Activated naive CD4-positive, alpha-beta T cell treated with Interleukin-2 at 50 U/mL for 16 hours (primary cell): Measurements from ENCODE around the gene C1QTNF1.

Experiments used
- DNase-seq: peaks from one replicate; pipeline ENCODE4 v3.0.0-alpha.2; 2020

C1QTNF1 gene

DNA sequence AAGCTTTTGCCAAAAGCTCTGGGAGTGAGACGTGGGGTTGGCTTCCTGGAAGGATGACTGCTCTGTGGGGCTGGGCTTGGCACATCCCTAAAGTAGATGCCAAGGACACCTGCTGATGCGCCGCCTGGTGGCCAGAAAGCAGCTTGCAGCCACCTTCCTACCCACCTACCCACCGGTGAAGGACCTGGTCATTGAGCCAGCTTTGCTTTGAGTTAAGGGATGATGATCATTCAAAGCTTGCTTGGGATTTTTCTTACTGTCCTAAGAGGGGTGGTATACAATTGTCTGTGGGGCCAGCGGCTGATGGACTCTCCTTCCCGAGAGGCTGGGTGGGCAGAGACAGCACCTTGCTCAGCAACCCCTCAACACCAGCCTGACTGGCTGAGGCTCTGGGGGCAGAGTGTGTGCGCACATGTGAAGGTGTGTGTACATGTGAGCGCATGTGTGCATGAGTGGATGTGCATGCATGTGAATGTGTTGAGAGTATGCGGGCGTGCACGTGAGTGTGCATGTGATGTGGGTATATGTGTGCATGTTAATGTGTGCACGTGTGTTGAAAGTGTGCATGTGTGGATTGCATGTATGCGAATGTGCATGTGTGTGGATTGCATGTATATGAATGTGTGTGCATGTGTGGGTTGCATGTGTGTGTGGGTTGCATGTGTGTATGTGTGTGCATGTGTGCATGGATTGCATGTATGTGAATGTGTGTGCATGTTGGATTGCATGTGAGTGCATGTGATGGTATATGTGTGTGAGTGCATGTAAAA, 18.6 kb downstream of the C1QTNF1 start:
- DNase-seq, result peak; percentile 74

DNA sequence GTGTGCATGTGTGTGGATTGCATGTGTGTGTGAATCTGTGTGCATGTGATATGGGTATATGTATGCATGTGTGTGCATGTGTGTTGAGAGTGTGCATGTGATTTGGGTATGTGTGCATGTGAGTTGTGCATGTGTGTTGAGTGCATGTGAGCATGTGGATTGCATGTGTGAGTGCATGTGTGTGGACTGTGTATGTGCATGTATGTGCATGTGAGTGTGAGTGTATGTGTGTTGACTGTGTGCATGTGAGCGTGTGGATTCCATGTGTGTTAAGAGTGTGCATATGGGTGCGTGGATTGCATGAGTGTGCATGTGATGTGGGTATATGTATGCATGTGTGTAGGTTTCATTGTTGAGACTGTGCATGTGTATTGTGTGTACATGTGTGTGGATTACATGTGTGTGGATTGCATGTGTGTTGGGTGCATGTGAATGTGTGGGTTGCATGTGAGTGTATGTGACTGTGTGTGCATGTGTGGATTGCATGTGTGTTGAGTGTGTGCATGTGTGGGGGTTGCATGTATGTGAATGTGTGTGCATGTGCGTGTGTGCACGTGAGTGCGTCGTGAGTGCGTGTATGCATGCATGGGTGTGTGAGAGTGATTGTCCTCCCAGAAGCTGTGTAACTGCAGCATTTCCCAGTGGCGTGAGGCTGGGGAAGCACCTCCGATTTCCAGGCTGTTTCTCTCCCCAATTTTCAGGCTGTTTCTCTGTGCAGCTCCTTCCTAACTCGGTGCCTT, 19.4 kb downstream of the C1QTNF1 start:
- no peak for DNase-seq

DNA sequence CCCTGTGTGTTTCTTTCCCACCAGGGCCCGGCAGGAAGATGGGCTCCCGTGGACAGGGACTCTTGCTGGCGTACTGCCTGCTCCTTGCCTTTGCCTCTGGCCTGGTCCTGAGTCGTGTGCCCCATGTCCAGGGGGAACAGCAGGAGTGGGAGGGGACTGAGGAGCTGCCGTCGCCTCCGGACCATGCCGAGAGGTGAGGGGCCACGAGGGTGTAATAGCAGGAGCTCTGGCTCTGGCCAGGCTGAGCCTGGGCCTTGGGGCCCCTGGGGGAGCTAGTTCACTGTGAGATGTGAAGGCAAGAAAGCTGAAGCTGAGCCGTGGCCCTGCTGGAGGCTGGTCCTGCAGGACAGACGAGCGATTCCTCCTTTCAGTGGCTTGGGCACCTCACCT, 20.0 kb downstream of the C1QTNF1 start:
- DNase-seq, result no peak

DNA sequence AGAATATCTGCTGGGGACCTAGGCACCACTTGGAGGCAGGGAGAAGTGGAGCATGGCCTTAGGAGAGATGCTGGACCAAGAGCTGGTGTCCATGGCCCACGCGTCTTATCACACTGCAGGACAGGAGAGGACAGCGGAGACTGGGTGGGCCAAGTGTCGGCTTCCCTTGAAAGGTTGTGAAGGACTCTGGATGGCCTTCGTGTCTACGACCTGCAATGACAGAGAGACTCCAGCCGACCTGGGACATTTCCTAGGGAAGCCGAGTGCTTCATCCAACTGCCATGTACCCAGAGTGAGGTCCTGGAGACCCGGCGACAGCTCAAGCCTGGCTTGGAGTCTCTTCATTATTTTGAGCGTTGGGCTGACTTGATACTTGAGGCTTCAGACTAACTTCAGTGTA, 20.5 kb downstream of the C1QTNF1 start:
- DNase-seq, result no peak

DNA sequence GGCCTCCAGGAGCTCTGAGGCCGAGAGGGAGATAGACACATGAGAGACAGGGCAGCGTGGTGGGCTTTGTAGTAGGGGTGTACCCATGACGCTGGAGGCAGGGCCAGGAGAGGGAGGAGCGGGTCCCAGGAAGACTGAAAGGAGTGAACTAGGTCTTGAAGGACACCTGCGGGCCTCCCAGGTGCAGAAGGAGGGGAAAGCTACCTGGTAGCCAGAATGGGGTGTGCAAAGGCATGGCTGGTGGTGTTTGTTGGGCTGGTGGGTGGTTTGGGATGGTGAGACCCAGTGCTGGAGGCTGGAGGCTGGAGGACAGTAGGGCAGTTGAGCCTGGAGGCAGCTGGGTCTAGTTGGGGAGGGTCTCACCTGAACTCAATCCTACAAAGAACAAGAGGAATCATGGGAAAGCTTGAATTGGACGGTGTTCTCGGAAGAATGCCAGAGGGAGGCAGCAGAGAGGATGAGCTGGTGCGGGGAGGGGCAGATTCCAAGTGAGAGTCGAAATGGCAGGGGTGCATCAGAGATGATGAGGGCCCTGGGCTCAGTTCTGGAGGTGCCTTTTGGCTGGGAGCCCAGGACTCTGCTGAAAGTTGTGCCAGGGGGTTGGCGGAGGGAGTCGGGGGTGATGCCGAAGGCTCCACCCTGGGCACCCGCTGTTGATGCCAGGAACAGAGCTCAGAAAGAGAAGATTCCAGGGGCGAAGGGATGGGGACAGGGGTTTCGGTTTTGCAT, 21.2 kb downstream of the C1QTNF1 start:
- DNase-seq, result no peak

DNA sequence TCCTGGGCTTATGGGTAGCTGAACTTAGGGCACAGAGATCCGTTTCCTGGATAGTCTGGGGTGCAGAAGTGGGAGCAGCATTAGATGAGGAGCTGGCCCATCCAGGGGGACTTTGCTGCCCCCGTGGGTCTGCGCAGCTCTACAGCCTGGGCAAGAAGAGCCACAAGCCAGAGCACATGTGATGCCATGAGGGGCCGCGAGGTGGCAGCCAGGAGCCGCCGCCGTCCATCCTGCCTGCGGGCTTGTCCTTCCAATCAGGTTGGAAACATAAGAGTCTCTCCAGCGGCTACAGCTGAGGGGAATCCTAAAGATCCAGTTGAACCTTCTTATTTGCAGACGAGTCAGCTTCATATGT, 21.9 kb downstream of the C1QTNF1 start:
- peak; percentile 66 for DNase-seq

DNA sequence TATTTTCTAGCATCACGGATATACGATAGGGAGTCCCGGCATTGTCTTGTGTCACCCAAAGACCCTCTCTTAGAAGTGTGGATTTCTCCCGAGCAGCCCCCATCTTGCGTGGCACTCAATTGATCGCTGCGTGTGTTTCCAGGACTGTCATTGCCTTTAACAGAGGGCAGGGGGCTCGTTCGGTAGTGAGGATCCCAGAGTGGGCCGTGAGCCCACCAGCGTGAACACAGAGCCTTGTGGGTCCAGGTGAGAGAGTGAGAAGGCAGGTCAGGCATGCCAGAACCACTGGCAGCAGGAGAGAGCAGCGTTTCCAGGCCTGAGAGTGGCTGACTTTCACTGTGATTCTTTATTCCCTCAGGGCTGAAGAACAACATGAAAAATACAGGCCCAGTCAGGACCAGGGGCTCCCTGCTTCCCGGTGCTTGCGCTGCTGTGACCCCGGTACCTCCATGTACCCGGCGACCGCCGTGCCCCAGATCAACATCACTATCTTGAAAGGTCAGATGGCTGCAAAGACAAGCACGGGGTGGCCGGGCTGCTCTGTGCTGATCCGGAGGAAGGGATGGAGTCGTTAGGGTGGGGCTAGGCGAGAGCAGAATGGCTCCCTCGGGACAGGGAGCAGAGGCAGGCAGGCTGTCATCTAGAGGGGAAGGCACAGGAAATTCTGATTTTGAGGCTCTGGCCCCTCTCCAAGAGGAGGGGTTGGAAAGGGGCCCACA, 22.4 kb downstream of the C1QTNF1 start:
- DNase-seq, result no peak

DNA sequence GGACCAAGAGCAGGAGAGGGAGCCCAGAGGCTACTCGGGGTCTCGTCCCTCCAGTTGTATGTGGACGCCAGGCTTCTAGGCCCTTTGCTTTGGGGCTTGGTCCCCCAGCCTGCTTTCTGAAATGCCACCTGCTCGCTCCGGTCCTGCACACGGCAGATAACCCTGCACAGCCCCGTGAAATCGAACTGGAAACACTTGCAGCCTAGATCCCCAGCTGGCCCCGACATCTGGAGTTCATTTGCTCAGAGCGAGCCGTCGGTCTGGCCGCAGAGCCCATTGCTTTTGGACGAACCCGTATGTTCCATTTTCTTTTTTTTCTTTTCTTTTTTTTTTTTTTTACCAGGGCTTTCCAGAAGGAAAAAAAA, 22.9 kb downstream of the C1QTNF1 start:
- no peak for DNase-seq

DNA sequence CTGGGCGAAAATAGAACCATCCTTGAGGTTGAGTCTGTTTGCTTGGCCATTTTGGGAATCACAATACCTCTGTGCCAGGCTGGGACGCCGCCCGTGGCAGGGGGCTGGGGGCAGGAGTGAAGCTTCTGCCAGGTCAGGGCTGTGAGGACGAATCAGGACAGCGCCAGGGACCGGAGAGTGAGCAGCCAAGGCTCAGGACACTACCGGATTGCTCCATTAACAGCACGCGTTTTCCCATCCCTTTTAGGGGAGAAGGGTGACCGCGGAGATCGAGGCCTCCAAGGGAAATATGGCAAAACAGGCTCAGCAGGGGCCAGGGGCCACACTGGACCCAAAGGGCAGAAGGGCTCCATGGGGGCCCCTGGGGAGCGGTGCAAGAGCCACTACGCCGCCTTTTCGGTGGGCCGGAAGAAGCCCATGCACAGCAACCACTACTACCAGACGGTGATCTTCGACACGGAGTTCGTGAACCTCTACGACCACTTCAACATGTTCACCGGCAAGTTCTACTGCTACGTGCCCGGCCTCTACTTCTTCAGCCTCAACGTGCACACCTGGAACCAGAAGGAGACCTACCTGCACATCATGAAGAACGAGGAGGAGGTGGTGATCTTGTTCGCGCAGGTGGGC, 23.4 kb downstream of the C1QTNF1 start:
- DNase-seq, result no peak

DNA sequence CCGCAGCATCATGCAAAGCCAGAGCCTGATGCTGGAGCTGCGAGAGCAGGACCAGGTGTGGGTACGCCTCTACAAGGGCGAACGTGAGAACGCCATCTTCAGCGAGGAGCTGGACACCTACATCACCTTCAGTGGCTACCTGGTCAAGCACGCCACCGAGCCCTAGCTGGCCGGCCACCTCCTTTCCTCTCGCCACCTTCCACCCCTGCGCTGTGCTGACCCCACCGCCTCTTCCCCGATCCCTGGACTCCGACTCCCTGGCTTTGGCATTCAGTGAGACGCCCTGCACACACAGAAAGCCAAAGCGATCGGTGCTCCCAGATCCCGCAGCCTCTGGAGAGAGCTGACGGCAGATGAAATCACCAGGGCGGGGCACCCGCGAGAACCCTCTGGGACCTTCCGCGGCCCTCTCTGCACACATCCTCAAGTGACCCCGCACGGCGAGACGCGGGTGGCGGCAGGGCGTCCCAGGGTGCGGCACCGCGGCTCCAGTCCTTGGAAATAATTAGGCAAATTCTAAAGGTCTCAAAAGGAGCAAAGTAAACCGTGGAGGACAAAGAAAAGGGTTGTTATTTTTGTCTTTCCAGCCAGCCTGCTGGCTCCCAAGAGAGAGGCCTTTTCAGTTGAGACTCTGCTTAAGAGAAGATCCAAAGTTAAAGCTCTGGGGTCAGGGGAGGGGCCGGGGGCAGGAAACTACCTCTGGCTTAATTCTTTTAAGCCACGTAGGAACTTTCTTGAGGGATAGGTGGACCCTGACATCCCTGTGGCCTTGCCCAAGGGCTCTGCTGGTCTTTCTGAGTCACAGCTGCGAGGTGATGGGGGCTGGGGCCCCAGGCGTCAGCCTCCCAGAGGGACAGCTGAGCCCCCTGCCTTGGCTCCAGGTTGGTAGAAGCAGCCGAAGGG, 24.2 kb downstream of the C1QTNF1 start:
- no peak for DNase-seq

DNA sequence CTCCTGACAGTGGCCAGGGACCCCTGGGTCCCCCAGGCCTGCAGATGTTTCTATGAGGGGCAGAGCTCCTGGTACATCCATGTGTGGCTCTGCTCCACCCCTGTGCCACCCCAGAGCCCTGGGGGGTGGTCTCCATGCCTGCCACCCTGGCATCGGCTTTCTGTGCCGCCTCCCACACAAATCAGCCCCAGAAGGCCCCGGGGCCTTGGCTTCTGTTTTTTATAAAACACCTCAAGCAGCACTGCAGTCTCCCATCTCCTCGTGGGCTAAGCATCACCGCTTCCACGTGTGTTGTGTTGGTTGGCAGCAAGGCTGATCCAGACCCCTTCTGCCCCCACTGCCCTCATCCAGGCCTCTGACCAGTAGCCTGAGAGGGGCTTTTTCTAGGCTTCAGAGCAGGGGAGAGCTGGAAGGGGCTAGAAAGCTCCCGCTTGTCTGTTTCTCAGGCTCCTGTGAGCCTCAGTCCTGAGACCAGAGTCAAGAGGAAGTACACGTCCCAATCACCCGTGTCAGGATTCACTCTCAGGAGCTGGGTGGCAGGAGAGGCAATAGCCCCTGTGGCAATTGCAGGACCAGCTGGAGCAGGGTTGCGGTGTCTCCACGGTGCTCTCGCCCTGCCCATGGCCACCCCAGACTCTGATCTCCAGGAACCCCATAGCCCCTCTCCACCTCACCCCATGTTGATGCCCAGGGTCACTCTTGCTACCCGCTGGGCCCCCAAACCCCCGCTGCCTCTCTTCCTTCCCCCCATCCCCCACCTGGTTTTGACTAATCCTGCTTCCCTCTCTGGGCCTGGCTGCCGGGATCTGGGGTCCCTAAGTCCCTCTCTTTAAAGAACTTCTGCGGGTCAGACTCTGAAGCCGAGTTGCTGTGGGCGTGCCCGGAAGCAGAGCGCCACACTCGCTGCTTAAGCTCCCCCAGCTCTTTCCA, 25.1 kb downstream of the C1QTNF1 start:
- no peak for DNase-seq

DNA sequence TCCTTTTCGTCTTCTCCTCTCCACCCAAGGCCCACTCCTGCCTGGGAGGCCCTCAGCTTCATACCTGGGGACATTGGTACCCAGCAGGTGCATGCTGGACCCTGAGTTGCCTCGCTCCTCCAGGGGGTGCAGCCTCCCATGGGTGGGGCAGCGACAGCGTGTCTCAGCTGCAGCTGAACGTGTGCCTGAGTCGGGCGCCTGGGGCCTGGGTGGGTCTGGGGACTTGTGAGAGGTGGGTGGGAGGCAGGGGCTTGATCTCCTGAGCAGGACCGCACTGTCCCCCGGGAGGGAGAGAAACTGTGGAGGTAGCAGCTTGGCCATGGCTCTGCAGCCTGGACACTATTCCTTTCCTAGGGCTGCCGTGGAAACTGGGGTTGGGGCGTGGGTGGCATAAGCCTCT, 25.9 kb downstream of the C1QTNF1 start:
- DNase-seq, result no peak

DNA sequence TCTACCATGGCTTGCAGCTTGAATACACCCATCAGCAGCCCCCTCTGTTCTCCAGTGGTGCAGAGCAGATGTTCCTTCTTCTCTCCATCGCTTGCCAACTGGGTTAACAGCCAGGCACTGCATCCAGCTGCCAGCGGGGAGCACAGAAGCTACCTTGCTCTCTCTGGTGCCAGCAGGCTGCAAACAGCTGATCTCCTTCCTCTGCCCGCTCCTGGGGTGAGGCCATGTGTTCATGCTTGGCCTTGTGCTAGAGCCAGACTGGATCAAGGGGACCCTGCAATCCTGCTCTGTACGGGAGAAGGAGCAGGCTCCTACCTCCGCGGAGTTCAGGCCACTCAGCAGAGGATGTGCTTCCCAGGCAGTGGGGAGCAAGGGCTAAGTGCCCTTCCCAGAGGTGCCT, 26.6 kb downstream of the C1QTNF1 start:
- no peak for DNase-seq

DNA sequence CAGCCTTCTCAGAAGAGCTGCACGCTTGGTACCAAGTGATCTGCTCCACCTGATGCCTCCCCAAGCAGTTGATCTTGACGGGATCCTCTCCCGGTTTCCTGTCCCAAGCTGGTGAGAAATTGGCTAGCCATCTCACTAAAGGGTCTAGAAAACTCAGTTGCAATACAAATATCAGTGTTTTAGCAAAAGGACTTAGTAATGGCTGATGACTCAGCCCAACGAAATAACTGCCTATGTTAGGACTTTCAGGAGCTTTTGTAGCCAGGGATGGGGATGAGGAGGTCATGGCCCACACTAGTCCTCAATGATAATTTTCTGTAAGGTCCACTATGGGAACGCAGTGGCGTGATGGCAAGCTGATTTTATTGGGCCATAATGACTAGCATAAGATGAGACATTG, 27.3 kb downstream of the C1QTNF1 start:
- DNase-seq, result no peak

DNA sequence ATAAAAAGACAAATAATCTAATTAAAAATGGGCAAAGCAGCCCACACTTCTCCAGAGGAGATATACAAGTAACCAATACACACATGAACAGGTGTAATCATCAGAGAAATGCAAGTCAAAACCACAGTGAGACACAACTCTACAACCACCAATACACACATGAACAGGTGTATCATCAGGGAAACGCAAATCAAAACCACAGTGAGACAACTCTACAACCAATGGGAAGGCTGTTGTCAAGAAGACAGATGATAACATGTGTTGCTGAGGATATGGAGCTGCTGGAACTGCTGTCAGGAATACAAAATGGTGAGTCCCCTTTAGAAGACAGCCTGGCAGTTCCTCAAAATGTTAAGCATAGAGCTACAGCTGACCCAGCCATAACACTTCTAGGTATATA, 28.2 kb downstream of the C1QTNF1 start:
- DNase-seq, result no peak

DNA sequence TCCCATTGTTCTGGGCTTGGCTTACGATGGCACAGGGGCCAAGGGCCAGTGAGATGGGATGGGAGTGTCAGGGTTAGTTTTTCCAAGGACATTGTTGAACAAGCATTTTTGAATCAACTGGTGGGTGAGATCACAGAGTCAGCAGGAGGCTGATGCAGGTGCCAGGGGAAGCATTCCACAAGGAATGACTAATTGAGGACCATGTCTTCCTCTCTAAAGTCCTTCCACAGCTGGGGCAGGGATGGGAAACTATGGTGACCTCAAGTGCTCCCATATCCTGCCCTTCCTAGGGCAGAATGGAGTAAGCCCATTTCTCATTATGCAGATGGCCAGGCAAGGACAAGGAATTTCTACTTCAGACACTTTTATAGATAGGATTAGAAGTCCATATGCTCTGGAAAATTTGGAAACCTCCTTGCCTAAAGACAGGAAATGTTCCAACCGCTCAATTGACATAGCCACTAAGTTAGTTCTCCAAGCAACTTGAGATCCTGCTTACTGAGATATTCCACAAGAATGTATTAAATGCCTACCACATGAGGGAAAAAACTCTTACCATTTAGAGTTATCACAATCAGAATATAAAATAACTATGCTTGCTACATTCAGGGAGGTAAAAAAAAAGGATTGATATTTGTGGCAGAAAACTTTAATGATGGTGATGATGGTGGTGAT, 29.4 kb downstream of the C1QTNF1 start:
- no peak for DNase-seq

DNA sequence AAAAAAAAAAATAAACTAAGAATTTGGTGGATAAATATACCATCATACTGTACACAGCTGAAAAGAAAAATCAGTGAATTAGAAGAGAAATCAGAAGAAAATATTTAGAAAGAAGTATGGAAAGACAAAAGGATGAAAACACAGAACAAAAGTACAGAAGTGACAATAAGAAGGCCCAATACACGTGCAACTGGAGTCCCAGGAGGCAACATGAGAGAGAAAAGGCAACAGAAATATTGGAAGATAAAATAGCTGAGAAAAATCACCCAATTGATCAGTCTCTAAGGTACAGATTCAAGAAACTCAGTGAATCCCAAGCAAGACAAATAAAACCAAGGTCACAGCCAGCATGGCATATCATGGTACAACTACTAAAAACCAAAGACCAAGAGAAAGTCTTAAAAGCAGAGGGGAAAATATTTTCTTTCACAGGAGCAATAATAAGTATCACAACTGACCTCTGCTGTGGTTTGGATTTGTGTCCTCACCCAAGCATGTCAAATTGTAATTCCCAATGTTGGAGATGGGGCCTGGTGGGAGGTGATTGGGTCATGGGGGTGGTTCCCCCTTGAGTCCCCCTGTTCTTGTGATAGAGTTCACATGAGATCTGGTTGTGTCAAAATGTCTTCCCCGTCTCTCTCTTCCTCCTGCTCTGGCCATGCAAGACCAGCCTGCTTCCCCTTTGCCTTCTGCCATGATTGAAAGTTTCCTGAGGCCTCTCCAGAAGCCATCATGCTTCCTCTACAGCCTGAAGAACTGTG, 30.4 kb downstream of the C1QTNF1 start:
- DNase-seq, result no peak

DNA sequence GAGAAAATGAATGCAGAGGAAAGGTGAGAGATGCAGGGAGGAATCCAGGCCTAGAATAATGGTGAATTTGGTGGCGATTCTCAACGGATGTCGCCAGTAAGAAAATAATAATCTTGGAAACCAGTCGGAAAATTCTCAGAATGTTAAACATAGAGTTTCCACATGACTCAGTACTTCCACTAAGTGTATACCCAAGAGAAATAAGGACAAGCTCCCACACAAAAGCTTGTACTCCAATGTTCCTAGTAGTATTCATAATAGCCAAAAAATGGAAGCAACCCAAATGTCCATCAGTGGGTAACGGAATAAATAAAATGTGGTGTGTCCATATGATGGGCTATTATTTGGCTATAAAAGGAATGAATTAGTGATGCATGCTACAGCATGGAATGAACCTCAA, 31.2 kb downstream of the C1QTNF1 start:
- DNase-seq, result no peak

DNA sequence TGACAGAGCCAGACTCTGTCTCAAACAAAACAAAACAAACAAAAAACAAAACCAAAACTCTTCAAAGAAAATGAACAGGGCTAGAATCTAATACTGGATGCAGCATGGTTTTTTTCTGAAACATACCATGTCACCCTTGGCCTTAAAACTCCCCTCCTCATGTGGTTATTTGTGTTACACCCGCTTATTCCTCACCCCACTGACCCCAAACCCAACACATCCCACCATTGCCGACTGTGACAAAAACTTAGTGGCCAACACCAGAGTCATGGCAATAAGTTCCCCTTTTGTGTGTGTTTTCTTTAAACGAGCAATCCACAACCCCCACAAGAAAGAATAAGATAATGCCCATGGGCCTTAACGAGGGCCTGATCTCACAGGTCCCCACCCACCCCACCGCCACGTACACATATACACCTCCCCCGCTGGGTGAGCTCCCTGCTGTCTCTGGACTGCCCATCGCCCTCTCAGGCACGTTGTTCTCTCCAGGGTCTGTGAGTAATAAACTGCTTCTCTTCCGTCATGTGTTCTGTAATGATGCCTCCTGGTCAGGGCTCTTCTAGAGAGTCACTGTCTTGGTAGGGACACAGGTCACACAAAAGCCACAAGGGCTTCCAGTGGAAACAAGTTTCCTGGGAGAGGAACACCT, 33.9 kb downstream of the C1QTNF1 start:
- DNase-seq, result no peak
